K562 (cell line): ENCODE data around the gene TNKS2. TPM values are rescaled to one million over a fixed set of nuclear protein-coding genes. Genes with fewer than 3 reads are reported as not detected.

ENCODE experiments used
- ATAC-seq: fragments of 200-7000 bp; cut with Tn5 transposase; 3 replicates; pipeline ENCODE4 v1.9.1; 2020; ENCODE audit warnings: moderate library complexity
- BruUV-seq: library from RNA; stranded (reverse); fragments of 400-500 nt; replicated peaks from 2 replicates; lab custom pipeline; 2021; lab: Mats Ljungman, UMichigan
- CTCF ChIA-PET: fragments of 300-600 bp; formaldehyde crosslinking; extraction: SDS; loops from one replicate; lab custom pipeline; 2021; ENCODE audit warnings: low intra/inter-chr PET ratio; lab: Yijun Ruan, JAX
- POLR2A ChIA-PET: fragments of 300-600, 350-650 bp; sonication (Branson Sonifier 250); formaldehyde crosslinking; extraction: SDS; loops from one replicate; lab custom pipeline; 2021; ENCODE audit warnings: antibody characterized with exemption, inconsistent platforms; lab: Yijun Ruan, JAX
- DNase-seq, 4 experiments: peaks; one replicate each; pipeline versions ENCODE4 v3.0.0 to v3.0.0-alpha.2; 2011 to 2018; ENCODE audit warnings: low spot score in 3 of 4, mixed read lengths in 3 of 4; ENCODE audit errors: extremely low read depth in 1 of 4
- FAIRE-seq: peaks from 2 replicates; lab custom pipeline; 2011; peaks lifted over from hg19 to GRCh38; lab: Jason Lieb, UNC
- H2AFZ ChIP-seq: 2 replicates; pipeline ENCODE4 v1.6.0; 2011; ENCODE audit warnings: low read depth, low read length, control low read depth, inconsistent platforms
- H3K27ac ChIP-seq: fragments of 200-600 bp; 3 replicates; pipeline ENCODE4 v1.8.0; 2011; ENCODE audit warnings: low read depth, mild to moderate bottlenecking, control low read depth, inconsistent platforms, low read length, moderate library complexity, mixed read lengths; ENCODE audit errors: extremely low read depth
- H3K27me3 ChIP-seq, 2 experiments: fragments of 300-600 bp in 1 of 2; 2 replicates in 1 of 2; 3 replicates in 1 of 2; pipeline versions ENCODE4 v1.6.0 to v1.8.0; 2011; ENCODE audit warnings: inconsistent platforms in 2 of 2, low read length in 2 of 2, mild to moderate bottlenecking in 1 of 2, mixed read lengths in 1 of 2, moderate library complexity in 1 of 2; ENCODE audit not compliant: control insufficient read depth in 2 of 2, insufficient read depth in 2 of 2
- H3K36me3 ChIP-seq: fragments of 300-600 bp; 3 replicates; pipeline ENCODE4 v1.8.0; 2011; ENCODE audit warnings: mild to moderate bottlenecking, low read length, inconsistent platforms; ENCODE audit not compliant: control insufficient read depth, insufficient read depth
- H3K4me1 ChIP-seq, 2 experiments: fragments of 200-600 bp in 1 of 2; replicated peaks in 1 of 2; 2 replicates in 1 of 2; 3 replicates in 1 of 2; pipeline versions ENCODE4 v1.5.1 to v1.8.0; 2011; ENCODE audit warnings: inconsistent platforms in 2 of 2, low read length in 2 of 2, mild to moderate bottlenecking in 1 of 2, mixed read lengths in 1 of 2, moderate library complexity in 1 of 2; ENCODE audit not compliant: control insufficient read depth in 2 of 2, insufficient read depth in 2 of 2
- H3K4me2 ChIP-seq: 2 replicates; pipeline ENCODE4 v1.6.1; 2011; ENCODE audit warnings: low read length, control low read depth, inconsistent platforms, mixed read lengths; ENCODE audit not compliant: insufficient read depth
- H3K4me3 ChIP-seq: fragments of 200-600 bp; sonication (generic), shearing (Covaris generic); 2 replicates; pipeline ENCODE4 v1.5.1; 2016; ENCODE audit warnings: control low read depth, inconsistent platforms
- H3K79me2 ChIP-seq: fragments of 200-600 bp; 3 replicates; pipeline ENCODE4 v1.8.0; 2011; ENCODE audit warnings: low read length, inconsistent platforms; ENCODE audit not compliant: control insufficient read depth, insufficient read depth
- H3K9ac ChIP-seq, 2 experiments: 2 replicates each; pipeline versions ENCODE4 v1.6.0 to v1.6.1; 2011; ENCODE audit warnings: low read depth in 2 of 2, low read length in 2 of 2, control low read depth in 1 of 2, inconsistent platforms in 1 of 2, mild to moderate bottlenecking in 1 of 2, mixed read lengths in 1 of 2; ENCODE audit not compliant: insufficient read depth in 1 of 2
- H3K9me1 ChIP-seq: one replicate; pipeline ENCODE4 v1.6.0; 2011; ENCODE audit warnings: inconsistent platforms, mild to moderate bottlenecking, low read length, moderate library complexity; ENCODE audit not compliant: control insufficient read depth, insufficient read depth
- H3K9me3 ChIP-seq: replicated peaks from 2 replicates; pipeline ENCODE4 v1.5.1; 2011; ENCODE audit warnings: low read depth, low read length, inconsistent platforms; ENCODE audit not compliant: control insufficient read depth, insufficient read depth
- H4K20me1 ChIP-seq: replicated peaks from 2 replicates; pipeline ENCODE4 v1.6.1; 2011; ENCODE audit warnings: low read length, inconsistent platforms, mixed read lengths; ENCODE audit not compliant: control insufficient read depth, insufficient read depth
- E2F8 ChIP-seq: fragments of 450-650 bp; IDR thresholded peaks from 2 replicates; pipeline ENCODE4 v1.7.1; 2018; ENCODE audit warnings: mild to moderate bottlenecking, low read depth; ENCODE audit not compliant: partially characterized antibody
- GTF2F1 ChIP-seq: IDR thresholded peaks from 2 replicates; pipeline ENCODE4 v1.6.1; 2011; ENCODE audit warnings: low read depth, low read length, improper control_type of control experiment
- MEIS2 ChIP-seq: fragments of 450-650 bp; IDR thresholded peaks from 2 replicates; pipeline ENCODE4 v1.6.1; 2014; ENCODE audit warnings: mild to moderate bottlenecking; ENCODE audit not compliant: partially characterized antibody
- MGA ChIP-seq: fragments of 450-650 bp; IDR thresholded peaks from 2 replicates; pipeline ENCODE4 v1.6.1; 2016; ENCODE audit warnings: mild to moderate bottlenecking, moderate library complexity
- MXI1 ChIP-seq: IDR thresholded peaks from 2 replicates; pipeline ENCODE4 v1.6.1; 2011; ENCODE audit warnings: low read depth, mild to moderate bottlenecking, improper control_type of control experiment, low read length
- STAT5B ChIP-seq: fragments of 250-450 bp; sonication (Bioruptor Pico); IDR thresholded peaks from 2 replicates; pipeline ENCODE4 v1.8.0; 2021; ENCODE audit warnings: mild to moderate bottlenecking, inconsistent platforms
- TCF7L2 ChIP-seq: fragments of 150-350 bp; IDR thresholded peaks from 2 replicates; pipeline ENCODE4 v1.6.1; 2016; ENCODE audit warnings: low read depth, mild to moderate bottlenecking, low read length, moderate library complexity
- TEAD4 ChIP-seq, 2 experiments: sonication (generic) in 1 of 2; formaldehyde crosslinking in 1 of 2; IDR thresholded peaks; 2 replicates each; pipeline versions ENCODE4 v1.6.1 to v1.8.0; 2012 to 2022; ENCODE audit warnings: borderline replicate concordance in 1 of 2, inconsistent platforms in 1 of 2, low read length in 1 of 2, mild to moderate bottlenecking in 1 of 2, missing genetic modification reagents in 1 of 2
- ZNF121 ChIP-seq: sonication (generic); formaldehyde crosslinking; conservative IDR thresholded peaks from 2 replicates; pipeline ENCODE4 v1.8.0; 2022; ENCODE audit warnings: missing genetic modification reagents
- WGBS: fragments of 100-300 bp; shearing (Covaris generic); methylation state at CpG from one replicate; pipeline ENCODE4 v1.1.6; 2016; ENCODE audit warnings: low coverage, mixed read lengths; ENCODE audit not compliant: insufficient coverage; ENCODE audit errors: missing lambda C conversion rate; 5-methylcytosine and 5-hydroxymethylcytosine counted together
- in situ Hi-C: fragments of 300-500 bp; cut with MboI; formaldehyde crosslinking; loops from 4 replicates; pipeline ENCODE4 v1.15.0; 2018; ENCODE audit warnings: inconsistent platforms, mixed read lengths
- intact Hi-C: fragments of 100-400 bp; cut with micrococcal nuclease; formaldehyde crosslinking; loops from 2 replicates; pipeline ENCODE4 v1.14.2; 2022
- polyA plus RNA-seq, 8 experiments: library from polyadenylated mRNA; depleted of rRNA in 4 of 8; stranded (reverse) in 5 of 8; unstranded in 3 of 8; fragments of >200 nt; fragmentation: Nextera tagmentation in 2 of 8; fragmentation: Illumina TruSeq in 1 of 8; extraction: Ambion mirVana in 2 of 8; extraction: Trizol in 1 of 8; gene quantifications; 2 replicates each; pipeline versions ENCODE4 v1.2.1 to v1.2.3, GENCODE V29; 2011 to 2014; ENCODE audit warnings: inconsistent platforms in 1 of 8, missing spikeins in 1 of 8
- total RNA-seq, 7 experiments: library from RNA; depleted of rRNA in 6 of 7; stranded (reverse); fragments of >200 nt in 6 of 7; fragmentation: Illumina TruSeq in 2 of 7; extraction: Trizol in 2 of 7; gene quantifications; 2 replicates each; pipeline versions ENCODE4 v1.2.1 to v1.2.3, GENCODE V29; 2011 to 2021; ENCODE audit warnings: low replicate concordance in 1 of 7

Gene TNKS2
- total and polyA plus RNA-seq, 9 of the 15 experiments (the other 6 are each of a cell fraction or from before 2014, with no cell fraction given): 3.5 to 19.8 (median 8.6) TPM

- H3K9me1 ChIP-seq: no peaks in the 10 kb centered on the region
- no peaks in the 10 kb centered on the region for H4K20me1 ChIP-seq
- ATAC-seq (no peak), DNase-seq (no peak), FAIRE-seq (no peak)
- no peaks in the 10 kb centered on the region for H3K36me3 ChIP-seq
- H3K79me2 ChIP-seq: no peaks in the 10 kb centered on the region
- no TSS peak for BruUV-seq
- intact Hi-C loops (no loop called here), in situ Hi-C loops (no loop called here)
- no peaks in the 10 kb centered on the region for H3K9me3 ChIP-seq
- H3K4me1 ChIP-seq: no peaks in the 10 kb centered on the region
- H3K27ac ChIP-seq: no peak overlapping the region
- H3K27me3 ChIP-seq: no peaks in the 10 kb centered on the region
- 21% methylated on average over 2 of the region's 2 CpGs for WGBS
- ChIA-PET POLR2A (no interaction called here), CTCF (no interaction called here)
- no peak overlapping the region for H3K9ac ChIP-seq
- no peak overlapping the region for H3K4me2 ChIP-seq
- no peak overlapping the region for H3K4me3 ChIP-seq
- no peak overlapping the region for H2AFZ ChIP-seq
- TF ChIP-seq STAT5B: no peak
- TF ChIP-seq MEIS2: no peak
- no peak for TF ChIP-seq E2F8
- TF ChIP-seq MXI1: no peak
- no peak for TF ChIP-seq TCF7L2
- TF ChIP-seq ZNF121 (CRISPR knock-in tag): no peak
- TF ChIP-seq GTF2F1: no peak
- no peak for TF ChIP-seq MGA
- no peak for TF ChIP-seq TEAD4 (IDR thresholded peaks at IDR 0.05; ENCODE audit: low read length)
- TF ChIP-seq TEAD4 (CRISPR knock-in tag; IDR thresholded peaks at IDR 0.05; ENCODE audit: borderline replicate concordance): no peak
Observed at GRCh38 chr10:91787258-91787657, 11.0 kb upstream of the TNKS2 start.
